GM21717 (cell line): Measurements from ENCODE around the gene EIF2B5.

ENCODE experiments used
- ATAC-seq: cut with Tn5 transposase; IDR thresholded peaks from one replicate; pipeline ENCODE4 v1.9.1; 2021; ENCODE audit warnings: mild to moderate bottlenecking, moderate library complexity; ENCODE audit not compliant: unreplicated experiment

EIF2B5 gene

DNA sequence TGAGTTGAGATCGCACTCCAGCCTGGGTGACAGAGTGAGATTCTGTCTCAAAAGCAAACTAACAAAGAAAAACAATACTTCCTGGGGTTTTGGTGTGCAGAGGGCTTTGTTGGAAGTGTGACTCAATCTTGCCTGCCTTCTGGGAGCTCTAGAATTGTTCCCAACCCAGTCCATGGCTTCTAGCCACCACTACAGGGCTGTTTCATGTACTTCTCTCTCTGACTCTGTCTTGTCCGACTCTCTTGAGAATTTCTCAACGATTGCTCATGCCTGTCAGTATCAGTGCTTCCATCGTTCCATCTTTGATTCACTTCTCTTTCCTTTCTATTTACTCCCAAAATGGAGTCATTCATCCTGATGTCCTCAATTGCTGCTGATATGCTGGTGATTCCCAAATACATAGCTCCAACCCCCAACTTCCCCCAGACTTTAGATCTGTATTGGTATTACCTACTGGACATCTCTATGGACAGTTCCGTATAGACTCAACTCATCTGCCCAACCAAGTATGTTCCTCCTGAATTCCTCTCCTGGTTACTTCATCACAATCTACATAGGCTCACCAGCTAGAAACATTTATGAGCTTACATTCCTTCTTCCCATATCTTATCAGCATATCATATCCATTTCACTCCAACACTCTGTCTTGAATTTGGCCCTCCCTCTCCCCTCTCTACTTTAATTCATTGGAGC is 37.7 kb downstream of the EIF2B5 start:
- ATAC-seq = no peak

DNA sequence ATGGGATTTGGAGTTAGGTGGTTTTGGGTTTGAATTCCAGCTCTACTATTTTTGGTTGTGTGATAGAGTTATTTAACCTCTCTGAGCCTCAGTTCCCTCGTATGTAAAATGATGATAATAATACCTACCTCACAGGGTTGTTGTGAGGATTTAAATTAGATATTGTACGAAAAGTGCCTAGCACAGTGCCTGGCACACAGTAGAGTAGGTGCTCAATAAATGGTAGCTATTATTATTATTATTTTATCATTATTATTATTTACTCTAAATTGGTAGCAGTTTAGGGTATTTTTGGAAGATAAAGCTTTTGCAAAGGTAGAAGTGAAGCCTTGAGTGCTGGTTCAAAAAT is 38.2 kb downstream of the EIF2B5 start:
- no peak for ATAC-seq

DNA sequence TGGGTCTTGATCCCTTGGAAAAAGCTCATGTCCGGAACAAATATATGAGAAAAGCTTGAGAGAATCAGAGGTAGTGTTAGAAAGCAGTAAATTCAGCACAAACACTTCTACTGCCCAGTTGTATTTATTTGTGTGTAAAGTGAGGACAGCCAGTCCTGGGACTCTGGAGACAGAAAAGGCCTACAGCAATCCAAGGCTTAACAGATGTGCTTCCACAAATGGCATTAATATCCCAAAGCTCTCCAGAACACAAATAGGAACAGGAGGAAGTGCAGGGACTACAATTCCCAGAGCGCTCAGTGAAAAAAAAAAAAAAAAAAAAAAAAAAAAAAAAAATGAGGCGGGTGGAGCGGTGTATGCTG is 39.1 kb downstream of the EIF2B5 start:
- peak; percentile 1 for ATAC-seq

DNA sequence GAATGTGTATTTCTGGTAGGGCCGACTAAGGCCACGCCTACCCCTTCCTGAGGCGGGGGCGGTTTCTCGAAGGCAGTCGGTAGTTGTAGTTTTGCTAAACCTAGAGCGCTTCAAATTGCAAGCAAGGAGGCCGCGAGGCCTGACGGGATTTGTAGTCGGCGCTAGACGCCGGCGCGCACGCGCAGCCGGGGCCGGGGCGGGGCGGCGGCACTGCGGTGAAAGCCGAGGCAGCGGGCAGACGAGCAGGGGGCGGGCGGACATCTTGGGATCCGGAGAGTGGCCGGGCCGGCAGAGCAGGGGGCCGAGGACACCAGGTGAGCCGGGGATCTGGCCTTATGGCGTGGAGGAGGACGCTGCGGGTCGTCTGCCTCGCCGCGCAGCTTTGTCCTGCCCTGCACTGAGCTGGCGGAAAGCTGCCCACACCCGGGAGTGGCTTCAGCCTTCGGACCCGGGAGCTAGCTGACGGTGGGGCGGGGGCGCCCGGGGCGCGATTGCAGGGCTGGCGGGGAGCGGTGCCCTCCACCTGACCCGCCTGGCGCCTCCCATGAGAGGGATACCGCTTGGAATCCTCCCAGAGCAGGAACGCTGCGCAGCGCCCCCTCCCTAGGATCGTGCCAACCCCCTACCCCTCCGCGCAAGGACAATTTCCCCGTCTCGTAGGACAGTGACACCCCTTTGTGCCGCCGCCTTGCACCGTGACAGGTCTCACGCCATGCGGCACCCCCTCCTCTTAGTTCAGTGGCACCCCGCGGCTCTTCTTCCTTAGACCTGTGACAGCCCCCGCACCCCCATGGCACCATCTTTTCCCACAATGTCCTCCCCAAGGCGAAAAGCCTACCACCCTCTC is 39.7 kb downstream of the EIF2B5 start, which contains the start of gene AP2M1:
Gene AP2M1, plus strand, starts transcription at position 210 of the 847 bp plus-strand sequence. CDS start 2,139 bp downstream, outside the sequence.
- peak; percentile 85 for ATAC-seq

DNA sequence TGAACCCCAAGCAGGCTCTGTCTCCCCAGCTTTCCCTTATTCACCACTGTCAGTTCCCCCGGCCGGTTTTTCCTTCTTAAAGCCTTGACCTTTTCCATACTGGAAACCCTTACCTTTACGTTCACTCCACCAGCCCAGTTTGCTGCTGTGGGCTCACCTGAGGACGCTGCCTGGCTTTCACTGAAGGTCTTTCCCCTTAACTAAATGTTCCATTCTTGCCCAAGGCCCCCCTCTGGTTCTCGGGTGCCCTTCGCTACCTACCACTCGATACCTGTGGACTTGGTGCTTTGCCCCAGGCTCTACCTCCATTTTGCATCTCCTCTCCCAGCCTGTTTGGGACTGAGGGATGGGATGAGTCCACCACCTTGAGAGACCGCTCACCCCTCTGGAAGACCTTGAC is 40.3 kb downstream of the EIF2B5 start:
- no peak for ATAC-seq

DNA sequence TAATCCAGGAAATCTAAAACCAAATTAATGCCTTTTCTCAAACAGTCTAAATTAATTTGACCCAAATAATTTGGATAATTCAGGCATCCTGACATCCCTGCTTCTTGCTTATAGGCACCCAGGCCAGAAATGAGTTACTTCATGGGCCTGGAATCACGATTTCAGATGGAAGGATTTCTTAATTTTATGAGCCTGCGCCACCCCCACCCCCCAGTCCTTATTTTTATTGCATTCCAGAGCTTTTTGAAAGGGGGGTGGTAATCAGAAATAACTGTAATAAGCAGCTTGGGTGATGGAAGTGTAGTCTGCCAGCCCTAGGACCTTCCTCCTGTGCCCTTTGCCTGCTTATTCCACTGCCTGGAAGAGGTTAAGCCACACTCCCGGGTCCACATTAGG is 40.8 kb downstream of the EIF2B5 start:
- no peak for ATAC-seq

DNA sequence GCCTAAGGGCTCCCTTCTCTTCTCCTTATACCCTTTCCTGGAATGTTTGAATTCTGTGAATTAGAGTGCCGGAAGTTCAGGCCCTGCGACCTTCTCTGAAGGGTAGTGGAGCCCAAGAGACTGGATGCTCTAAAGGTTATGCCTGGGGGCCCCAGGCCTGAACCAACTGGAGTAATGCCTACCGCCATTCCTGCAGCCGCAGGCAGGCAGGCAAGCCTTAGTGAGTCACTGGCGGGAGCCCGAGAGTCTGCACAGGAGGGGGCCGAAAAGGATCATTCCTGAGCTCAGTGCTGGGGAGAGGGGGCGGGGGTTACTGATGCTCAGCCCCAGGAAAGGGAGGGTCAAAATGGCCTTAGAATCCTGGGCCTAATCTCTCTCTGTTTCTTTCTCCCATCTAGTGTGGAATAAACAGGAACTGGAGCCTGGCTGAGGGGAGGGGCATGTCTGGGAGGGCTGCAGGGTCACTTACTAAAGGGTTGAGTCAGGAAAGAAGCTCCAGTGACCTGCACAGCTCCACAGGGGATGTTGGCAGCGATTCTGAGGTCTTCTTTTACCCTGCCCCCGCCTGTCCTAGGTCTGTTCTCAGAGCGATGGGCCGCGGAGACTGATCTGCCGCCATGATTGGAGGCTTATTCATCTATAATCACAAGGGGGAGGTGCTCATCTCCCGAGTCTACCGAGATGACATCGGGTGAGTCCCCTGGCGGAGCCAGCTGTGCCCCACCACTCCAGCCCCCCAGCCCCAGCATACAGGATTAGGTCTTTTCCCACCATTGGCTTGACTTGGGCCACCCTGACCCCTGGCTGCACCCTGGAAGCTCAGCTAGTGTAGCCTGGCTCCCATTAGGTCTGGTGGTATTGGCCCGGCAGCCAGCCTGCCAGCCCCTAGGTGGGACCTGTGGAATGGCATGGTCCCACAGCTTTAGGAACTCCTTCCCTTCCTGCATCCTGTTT is 41.5 kb downstream of the EIF2B5 start:
- no peak for ATAC-seq

DNA sequence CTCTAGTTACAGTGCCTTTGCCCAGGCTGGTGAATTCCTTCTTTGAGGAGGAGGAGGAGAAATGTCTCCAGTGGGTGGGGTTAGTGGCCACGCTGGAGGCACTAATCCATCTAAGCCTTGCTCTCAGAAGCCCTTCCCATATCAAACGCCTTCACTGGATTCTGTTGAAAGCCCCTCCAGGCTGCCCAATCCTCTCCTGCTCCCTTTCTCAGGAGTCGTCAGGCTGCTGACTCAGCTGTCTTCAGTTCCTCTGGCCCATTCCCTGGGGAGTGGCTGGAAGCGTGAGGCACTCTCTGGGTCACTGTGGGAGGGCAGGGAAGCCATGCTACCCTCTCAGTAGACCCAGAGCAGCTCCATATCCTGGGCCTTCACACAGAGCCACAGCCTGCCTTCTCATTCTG is 42.2 kb downstream of the EIF2B5 start:
- no peak for ATAC-seq

DNA sequence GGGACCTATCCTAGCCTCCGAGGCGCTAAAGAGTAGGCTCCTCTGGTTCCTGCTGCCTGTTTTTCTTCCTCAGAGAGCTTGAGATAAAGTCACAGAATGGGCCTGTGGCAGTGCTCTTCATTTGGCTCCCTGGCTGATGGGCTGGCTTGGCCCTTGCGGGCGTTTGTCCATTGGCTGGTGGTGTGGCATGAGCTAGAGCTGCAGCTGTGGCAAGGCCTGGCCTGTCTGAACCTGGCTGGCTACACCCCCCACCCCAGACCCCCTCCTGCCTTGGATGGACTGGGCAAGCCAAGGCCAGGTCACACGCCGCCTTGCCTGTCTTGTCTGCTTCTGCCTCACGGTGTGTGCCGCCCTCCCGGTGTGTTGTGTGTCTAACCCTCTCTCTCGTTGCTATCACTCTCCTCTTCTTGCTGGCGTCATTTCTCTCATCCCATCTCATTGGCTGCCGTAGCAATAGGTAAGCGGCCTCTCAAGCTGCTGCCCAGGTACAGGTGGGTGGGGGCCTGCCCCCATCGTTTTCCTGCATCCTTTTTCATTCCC is 42.7 kb downstream of the EIF2B5 start:
- ATAC-seq = no peak

DNA sequence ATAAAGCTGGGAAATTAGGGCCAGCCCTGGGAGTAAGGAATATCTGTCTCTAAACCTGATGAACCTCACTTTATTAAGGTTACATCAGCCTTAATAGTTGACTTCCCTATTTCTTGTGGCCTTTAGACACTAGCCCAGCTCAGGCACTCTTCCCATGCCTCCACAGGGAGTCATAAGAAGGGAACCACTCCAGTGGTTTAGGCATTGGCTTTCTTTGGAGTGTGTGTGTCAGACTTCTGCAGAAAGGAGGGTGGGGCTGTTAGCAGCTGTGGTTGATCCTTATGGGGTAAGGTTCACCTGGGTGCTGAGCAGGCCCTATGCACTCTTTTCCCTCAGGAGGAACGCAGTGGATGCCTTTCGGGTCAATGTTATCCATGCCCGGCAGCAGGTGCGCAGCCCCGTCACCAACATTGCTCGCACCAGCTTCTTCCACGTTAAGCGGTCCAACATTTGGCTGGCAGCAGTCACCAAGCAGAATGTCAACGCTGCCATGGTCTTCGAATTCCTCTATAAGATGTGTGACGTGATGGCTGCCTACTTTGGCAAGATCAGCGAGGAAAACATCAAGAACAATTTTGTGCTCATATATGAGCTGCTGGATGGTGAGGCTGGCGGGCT is 43.5 kb downstream of the EIF2B5 start:
- ATAC-seq = no peak

DNA sequence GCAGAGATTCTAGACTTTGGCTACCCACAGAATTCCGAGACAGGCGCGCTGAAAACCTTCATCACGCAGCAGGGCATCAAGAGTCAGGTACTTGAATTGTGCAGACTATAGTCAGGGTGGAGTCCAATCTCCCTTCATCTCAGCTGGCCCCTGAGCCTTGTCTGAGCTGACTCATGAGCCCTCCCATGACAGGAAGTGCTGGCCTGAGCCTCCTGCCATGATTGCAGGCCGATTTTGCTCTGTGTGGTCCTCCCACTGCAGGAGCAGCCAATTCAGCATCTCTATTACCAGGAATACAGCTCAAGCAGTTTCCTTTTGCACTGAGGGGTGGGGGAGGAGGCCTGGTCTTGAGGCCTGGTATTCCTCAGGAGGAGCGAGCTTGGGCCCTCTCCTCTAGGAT is 45.0 kb downstream of the EIF2B5 start:
- no peak for ATAC-seq

DNA sequence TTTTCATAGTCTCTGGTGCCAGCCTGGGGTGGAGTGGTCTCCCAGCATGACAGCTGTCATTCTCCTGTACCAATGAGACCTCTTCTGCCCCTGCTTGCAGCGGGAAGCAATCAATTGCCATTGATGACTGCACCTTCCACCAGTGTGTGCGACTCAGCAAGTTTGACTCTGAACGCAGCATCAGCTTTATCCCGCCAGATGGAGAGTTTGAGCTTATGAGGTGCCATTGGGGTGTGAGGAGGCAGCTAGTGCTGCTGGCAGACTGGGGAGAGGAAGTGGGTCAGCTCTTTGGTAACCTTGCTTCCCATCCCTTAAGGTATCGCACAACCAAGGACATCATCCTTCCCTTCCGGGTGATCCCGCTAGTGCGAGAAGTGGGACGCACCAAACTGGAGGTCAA is 46.4 kb downstream of the EIF2B5 start:
- ATAC-seq = no peak

DNA sequence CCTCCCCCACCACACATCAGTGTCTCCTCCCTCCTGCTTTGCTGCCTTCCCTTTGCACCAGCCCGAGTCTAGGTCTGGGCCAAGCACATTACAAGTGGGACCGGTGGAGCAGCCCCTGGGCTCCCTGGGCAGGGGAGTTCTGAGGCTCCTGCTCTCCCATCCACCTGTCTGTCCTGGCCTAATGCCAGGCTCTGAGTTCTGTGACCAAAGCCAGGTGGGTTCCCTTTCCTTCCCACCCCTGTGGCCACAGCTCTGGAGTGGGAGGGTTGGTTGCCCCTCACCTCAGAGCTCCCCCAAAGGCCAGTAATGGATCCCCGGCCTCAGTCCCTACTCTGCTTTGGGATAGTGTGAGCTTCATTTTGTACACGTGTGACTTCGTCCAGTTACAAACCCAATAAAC is 48.5 kb downstream of the EIF2B5 start:
- no peak for ATAC-seq

DNA sequence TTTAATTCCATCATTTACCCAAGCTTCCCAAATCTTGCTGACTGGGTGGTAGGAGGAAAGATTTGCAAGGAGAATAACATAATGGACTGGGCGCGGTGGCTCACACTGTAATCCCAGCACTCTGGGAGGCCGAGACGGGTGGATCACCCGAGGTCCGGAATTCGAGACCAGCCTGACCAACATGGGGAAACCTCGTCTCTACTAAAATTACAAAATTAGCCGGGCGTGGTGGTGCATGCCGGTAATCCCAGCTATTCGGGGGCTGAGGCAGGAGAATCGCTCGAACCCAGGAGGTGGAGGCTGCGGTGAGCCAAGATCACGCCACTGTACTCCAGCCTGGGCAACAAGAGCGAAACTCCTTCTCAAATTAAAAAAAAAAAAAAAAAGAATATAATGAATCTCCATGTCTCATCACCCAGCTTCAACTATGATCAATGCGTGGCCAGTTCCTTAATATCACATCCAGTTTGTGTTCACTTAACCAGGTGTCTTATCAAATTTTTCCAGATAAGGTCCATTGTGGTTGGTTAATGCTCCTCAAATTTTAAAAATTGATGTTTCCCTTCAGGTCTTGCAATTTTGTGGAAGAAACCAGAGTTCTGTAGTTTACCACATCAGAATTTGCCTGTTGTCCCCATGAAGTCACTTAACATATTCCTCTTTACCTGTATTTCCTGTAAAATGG is 49.5 kb downstream of the EIF2B5 start:
- ATAC-seq = no peak

DNA sequence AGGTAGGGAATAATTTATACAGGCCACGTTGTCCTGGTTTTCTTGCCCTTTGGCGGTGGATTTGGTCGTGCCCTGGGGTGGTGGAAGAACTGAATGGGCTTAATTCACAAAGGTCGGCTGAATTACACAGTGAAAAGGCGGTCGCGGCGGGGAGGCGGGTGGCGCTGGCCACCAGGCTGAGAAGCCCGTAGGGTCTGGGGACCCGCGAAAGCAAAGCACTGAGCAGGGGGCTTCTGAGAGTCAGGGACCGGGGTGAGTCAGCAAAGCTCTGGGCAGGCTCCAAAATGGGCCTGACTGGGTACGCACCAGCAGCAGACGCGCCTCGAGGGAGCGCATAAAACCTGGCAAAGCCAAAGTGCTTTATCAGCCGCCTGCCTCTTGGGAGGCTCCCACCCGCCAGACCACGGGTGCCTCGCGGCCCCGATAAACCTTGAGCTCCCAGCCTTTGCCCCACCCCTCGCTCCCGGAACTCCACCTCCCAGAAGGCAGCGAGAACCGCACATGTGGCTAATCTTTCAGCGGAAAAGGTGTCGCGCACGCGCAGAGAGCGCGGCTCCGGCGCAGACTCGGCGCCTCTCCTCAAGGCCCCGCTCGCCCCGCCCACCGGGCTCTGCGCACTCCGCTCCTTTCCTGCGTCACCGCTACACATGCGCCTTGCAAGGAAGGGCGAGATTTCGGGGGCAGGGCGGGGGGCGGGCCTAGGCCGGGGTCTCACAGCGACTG is 50.5 kb downstream of the EIF2B5 start:
- peak; percentile 81 for ATAC-seq

DNA sequence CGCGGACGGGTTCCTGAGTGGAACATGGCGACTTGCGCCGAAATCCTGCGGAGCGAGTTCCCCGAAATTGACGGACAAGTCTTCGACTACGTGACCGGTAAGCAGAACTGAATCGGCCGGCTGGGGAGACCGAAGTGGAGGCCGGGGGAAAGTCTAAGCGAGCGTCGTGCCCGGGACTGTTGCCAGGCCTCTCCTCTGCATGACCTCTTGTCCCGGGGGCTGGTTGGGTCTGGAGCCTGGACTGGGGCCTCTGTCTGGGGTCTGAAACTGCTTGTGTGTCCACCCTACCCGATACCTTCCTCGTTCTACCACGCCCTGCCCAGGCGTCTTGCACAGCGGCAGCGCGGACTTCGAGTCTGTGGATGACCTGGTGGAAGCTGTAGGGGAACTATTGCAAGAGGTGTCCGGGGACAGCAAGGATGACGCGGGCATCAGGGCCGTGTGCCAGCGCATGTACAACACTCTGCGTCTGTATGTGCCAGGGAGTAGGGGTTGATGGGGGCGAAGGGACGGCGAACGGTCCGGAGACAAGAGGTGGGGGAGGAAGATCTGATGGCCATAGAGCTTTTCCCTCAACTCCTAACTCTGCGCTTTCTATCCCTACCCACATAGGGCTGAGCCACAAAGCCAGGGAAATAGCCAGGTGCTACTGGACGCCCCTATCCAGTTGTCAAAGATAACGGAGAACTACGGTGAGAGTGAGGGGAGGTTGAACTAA is 51.2 kb downstream of the EIF2B5 start, which contains the start of gene ABCF3:
Gene ABCF3, plus strand, starts transcription at position 16 of the 718 bp plus-strand sequence. Its CDS starts 9 bp downstream, at position 25.
- peak; percentile 23 for ATAC-seq

DNA sequence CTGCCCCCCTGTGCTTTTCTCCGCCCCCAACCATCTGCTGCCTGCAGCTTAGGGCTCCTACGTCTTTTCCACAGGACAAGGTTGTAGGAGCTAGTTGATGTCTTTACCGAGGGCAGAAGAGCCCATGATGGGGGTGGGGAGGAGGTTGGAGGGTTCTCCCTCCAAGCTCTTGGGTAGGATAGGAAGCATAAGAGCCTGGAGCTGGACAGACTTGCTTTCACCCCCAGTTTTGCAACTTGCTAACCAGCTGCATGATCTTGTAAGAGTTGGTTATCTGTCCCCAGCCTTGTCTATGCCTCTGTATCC is 51.7 kb downstream of the EIF2B5 start:
- ATAC-seq = no peak

DNA sequence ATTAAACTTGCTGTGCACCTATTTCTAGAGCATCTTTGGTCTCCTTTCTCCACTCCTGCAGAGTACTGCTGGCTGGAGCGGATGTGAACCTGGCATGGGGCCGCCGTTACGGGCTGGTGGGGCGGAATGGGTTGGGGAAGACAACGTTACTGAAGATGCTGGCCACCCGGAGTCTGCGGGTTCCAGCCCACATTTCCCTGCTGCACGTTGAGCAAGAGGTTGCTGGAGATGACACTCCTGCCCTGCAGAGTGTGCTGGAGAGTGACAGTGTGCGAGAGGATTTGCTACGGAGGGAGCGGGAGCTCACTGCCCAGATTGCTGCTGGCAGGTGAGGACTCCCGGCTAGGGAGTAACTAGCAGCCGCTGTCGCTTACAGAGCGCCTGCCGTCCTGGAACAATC is 52.9 kb downstream of the EIF2B5 start:
- ATAC-seq = no peak

DNA sequence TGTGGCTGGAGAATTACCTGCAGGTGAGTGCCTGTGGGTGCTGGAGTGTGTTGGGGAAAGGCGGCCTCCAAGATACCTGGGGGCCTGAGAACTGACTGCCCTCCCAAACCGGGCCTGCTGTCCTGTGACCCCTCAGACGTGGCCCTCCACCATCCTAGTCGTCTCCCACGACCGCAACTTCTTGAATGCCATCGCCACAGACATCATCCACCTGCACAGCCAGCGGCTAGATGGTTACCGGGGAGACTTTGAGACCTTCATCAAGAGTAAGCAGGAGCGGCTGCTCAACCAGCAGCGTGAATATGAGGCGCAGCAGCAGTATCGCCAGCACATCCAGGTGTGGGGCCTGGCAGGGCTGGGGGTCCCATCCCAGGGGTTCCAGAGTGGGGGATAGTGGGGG is 54.3 kb downstream of the EIF2B5 start:
- no peak for ATAC-seq
